ENCODE results near the gene ESYT3. TPM values are rescaled to one million over a fixed set of nuclear protein-coding genes. Genes with fewer than 3 reads are reported as not detected.
"Not testable (repeated sequence)": the region's sequence is repeated elsewhere in the genome, so short reads cannot be mapped to it uniquely, and the experiment has no call there.

The ESYT3 gene
- total RNA-seq, 1 donor from 2014 or later, result 2.0 TPM

DNA sequence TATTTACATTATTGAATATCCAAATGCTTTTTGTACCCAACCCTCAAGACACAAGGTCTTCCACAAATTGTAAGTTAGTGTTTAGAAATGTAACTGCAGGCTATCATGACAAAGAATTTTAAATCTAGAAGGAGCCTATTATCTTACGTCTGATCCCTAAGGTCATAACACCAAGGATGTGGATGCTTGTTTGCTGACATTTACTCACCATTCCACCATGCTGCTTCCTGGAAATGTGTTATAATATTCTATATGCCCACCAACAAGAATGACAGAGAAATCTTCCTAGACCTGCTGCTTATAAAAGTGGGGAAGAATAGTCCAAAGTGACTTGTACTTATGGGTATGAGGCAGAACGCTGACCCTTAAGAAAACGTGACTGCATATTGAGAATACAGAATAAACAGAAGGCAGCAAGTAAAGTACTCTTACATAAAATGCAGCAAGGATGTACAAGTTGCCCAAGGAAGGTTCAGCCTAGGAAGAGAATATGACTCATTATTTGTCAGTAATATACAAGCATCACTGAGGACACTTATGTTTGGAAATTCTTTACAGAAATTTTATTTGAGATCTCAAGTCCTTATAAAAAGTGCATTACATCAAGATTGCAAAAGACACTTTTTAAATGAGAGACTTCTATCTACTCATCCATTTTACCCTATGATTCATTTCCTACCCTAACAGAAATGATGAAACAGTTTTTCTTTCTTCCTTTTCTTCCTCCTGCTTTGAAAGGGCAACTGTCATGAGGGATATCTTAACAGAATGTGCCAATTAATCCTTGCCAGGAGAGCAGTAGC is 59.6 kb downstream of the ESYT3 start:
- Histone ChIP-seq H3K27me3 (no peaks in the 10 kb centered on the region), H3K4me3 (no peak overlapping the region), H3K9me3 (no peaks in the 10 kb centered on the region), H3K36me3 (no peaks in the 10 kb centered on the region), H3K4me1 (no peaks in the 10 kb centered on the region), H3K27ac (no peak overlapping the region)
- DNase-seq (ENCODE audit: extremely low spot score in 2 of 2), result no peak
- TF ChIP-seq, protein P1, sequence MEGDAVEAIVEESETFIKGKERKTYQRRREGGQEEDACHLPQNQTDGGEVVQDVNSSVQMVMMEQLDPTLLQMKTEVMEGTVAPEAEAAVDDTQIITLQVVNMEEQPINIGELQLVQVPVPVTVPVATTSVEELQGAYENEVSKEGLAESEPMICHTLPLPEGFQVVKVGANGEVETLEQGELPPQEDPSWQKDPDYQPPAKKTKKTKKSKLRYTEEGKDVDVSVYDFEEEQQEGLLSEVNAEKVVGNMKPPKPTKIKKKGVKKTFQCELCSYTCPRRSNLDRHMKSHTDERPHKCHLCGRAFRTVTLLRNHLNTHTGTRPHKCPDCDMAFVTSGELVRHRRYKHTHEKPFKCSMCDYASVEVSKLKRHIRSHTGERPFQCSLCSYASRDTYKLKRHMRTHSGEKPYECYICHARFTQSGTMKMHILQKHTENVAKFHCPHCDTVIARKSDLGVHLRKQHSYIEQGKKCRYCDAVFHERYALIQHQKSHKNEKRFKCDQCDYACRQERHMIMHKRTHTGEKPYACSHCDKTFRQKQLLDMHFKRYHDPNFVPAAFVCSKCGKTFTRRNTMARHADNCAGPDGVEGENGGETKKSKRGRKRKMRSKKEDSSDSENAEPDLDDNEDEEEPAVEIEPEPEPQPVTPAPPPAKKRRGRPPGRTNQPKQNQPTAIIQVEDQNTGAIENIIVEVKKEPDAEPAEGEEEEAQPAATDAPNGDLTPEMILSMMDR (IDR thresholded peaks at IDR 0.05), result no peak
- peak in 1 of 2 donors; percentile 35 for TF ChIP-seq POLR2AphosphoS5 (IDR thresholded peaks at IDR 0.05; ENCODE audit: insufficient read depth in 1 of 2, low read depth in 1 of 2)
- TF ChIP-seq POLR2A (IDR thresholded peaks at IDR 0.05), result no peak
- intact Hi-C loops (cut with DNase I), result no loop called here

DNA sequence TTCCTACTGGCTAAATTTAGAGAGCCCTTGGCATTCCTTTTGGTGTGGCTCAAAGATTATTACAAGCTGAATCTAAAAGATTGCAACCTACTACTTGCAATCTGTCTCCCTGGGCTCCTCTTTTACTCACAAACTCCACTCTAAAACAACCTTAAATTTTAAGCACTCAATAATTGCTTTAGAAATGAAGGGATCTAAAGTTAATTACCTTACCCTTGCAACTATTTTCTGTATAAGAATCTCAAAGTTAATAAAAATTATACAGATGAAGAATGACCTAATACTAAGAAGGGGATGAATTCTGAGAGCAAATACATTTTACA is 60.2 kb downstream of the ESYT3 start:
- H3K4me3 ChIP-seq, result no peak overlapping the region
- TF ChIP-seq POLR2A (IDR thresholded peaks at IDR 0.05) (no peak), POLR2AphosphoS5 (IDR thresholded peaks at IDR 0.05; ENCODE audit: insufficient read depth in 1 of 2, low read depth in 1 of 2) (no peak)
- TF ChIP-seq, protein P1 (IDR thresholded peaks at IDR 0.05), result no peak
- H3K27me3 ChIP-seq, result no peaks in the 10 kb centered on the region
- H3K4me1 ChIP-seq, result no peaks in the 10 kb centered on the region
- no peak for DNase-seq (ENCODE audit: extremely low spot score in 2 of 2)
- intact Hi-C loops (cut with DNase I), result no loop called here
- no peak overlapping the region for H3K27ac ChIP-seq
- H3K9me3 ChIP-seq, result no peaks in the 10 kb centered on the region
- peaks cover 0 to 3% of the 10 kb centered on the region in 2 donors for H3K36me3 ChIP-seq

DNA sequence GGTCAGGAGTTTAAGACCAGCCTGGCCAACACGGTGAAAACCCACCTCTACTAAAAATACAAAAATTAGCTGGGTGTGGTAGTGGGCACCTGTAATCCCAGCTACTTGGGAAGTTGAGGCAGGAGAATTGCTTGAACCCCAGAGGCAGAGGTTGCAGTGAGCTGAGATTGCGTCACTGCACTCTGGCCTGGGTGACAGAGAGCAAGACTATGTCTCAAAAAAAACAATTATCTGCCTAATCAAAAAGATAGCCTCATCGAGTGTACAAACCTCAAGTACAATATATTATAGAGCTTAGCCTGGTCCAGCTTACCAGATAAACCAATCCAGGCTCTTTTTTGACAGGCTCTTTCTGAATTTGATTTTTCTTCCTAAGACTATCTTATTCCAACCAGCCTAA is 61.2 kb downstream of the ESYT3 start:
- H3K27me3 ChIP-seq; H3K4me1 ChIP-seq; H3K4me3 ChIP-seq; H3K36me3 ChIP-seq; DNase-seq (ENCODE audit: extremely low spot score in 2 of 2); intact Hi-C loops (cut with DNase I); H3K27ac ChIP-seq; H3K9me3 ChIP-seq: not testable (repeated sequence)

DNA sequence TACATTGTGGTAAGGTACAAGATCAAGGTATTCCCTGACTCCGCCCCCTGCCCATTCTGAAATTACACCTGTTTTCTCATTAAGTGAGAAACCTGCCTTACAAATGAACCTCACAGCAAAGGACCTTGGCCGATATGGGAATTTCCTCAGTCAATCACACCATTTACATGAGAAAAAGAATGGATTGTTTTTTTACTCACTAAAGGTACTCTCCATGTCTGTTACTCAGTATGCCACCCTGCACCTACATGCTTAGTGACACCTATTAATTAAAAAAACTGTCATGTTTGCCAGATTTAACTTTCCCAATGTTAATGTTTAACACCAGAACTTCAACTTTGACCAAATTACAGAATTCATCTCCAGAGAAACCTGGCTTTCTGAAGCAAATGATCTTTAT is 62.0 kb downstream of the ESYT3 start:
- intact Hi-C loops (cut with DNase I), result no loop called here
- Histone ChIP-seq H3K9me3 (no peaks in the 10 kb centered on the region), H3K27me3 (no peaks in the 10 kb centered on the region), H3K27ac (no peak overlapping the region), H3K4me3 (no peak overlapping the region), H3K4me1 (no peaks in the 10 kb centered on the region), H3K36me3 (peaks cover 0 to 8% of the 10 kb centered on the region in 2 donors)
- TF ChIP-seq, protein P1 (IDR thresholded peaks at IDR 0.05), result no peak
- TF ChIP-seq POLR2A (IDR thresholded peaks at IDR 0.05) (no peak), POLR2AphosphoS5 (IDR thresholded peaks at IDR 0.05; ENCODE audit: insufficient read depth in 1 of 2, low read depth in 1 of 2) (no peak)
- no peak for DNase-seq (ENCODE audit: extremely low spot score in 2 of 2)

DNA sequence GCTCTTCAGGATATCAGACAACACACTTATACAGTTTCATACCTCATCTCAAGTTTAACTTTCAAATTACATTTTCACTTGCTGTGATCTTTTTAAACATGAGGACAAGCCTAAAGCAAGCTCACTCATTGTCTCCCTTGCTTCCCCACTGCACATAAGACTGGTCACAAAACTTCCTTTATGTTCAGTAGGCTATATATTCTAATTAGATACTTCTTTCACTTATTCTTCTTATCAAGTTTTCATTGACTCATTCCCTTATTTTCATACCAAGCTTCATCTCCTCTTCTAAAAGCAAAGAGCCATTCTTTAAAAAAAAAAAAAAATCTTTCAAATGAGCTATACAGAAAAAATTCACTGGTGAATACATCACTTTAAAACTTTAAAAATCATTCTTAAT is 62.6 kb downstream of the ESYT3 start:
- H3K36me3 ChIP-seq, result peaks cover 0 to 8% of the 10 kb centered on the region in 2 donors
- no peak overlapping the region for H3K4me3 ChIP-seq
- H3K4me1 ChIP-seq, result no peaks in the 10 kb centered on the region
- intact Hi-C loops (cut with DNase I), result no loop called here
- H3K9me3 ChIP-seq, result no peaks in the 10 kb centered on the region
- no peaks in the 10 kb centered on the region for H3K27me3 ChIP-seq
- no peak for TF ChIP-seq POLR2AphosphoS5 (IDR thresholded peaks at IDR 0.05; ENCODE audit: insufficient read depth in 1 of 2, low read depth in 1 of 2)
- TF ChIP-seq, protein P1 (IDR thresholded peaks at IDR 0.05), result no peak
- TF ChIP-seq POLR2A (IDR thresholded peaks at IDR 0.05), result no peak
- no peak for DNase-seq (ENCODE audit: extremely low spot score in 2 of 2)
- no peak overlapping the region for H3K27ac ChIP-seq

Data from vagina (tissue), 2 donors.